Adipocyte (in vitro differentiated cells): Measurements from ENCODE around the gene MYO16.

Source experiments
- DNase-seq: peaks from one replicate; pipeline ENCODE4 v3.0.0-alpha.2; 2015; ENCODE audit warnings: low read depth
- H3K27me3 ChIP-seq: replicated peaks from 2 replicates; pipeline ENCODE4 v1.7.0; 2013; ENCODE audit warnings: mild to moderate bottlenecking, low read length, moderate library complexity; ENCODE audit not compliant: control insufficient read depth, insufficient read depth
- H3K36me3 ChIP-seq: 2 replicates; pipeline ENCODE4 v1.7.0; 2013; ENCODE audit warnings: low read length, mild to moderate bottlenecking, moderate library complexity; ENCODE audit not compliant: control insufficient read depth, insufficient read depth, severe bottlenecking
- H3K4me1 ChIP-seq: 2 replicates; pipeline ENCODE4 v1.7.0; 2013; ENCODE audit warnings: mild to moderate bottlenecking, low read length, moderate library complexity; ENCODE audit not compliant: control insufficient read depth, insufficient read depth
- H3K4me3 ChIP-seq: 2 replicates; pipeline ENCODE4 v1.7.0; 2013; ENCODE audit warnings: mild to moderate bottlenecking, low read length, moderate library complexity
- H3K9ac ChIP-seq: 2 replicates; pipeline ENCODE4 v1.7.0; 2013; ENCODE audit warnings: mild to moderate bottlenecking, low read length, moderate library complexity
- H3K9me3 ChIP-seq: 2 replicates; pipeline ENCODE4 v1.7.0; 2013; ENCODE audit warnings: mild to moderate bottlenecking, low read length, moderate library complexity; ENCODE audit not compliant: control insufficient read depth

MYO16 gene

GRCh38 chr13:109105899-109106298, 476.5 kb downstream of the MYO16 start:
- Histone ChIP-seq H3K4me1 (no peaks in the 10 kb centered on the region), H3K9me3 (no peaks in the 10 kb centered on the region), H3K27me3 (no peaks in the 10 kb centered on the region), H3K9ac (no peak overlapping the region), H3K36me3 (no peaks in the 10 kb centered on the region), H3K4me3 (no peak overlapping the region)
- DNase-seq = peak; percentile 42

- Histone ChIP-seq H3K36me3 (no peaks in the 10 kb centered on the region), H3K27me3 (no peaks in the 10 kb centered on the region), H3K4me3 (no peak overlapping the region), H3K9me3 (no peaks in the 10 kb centered on the region), H3K9ac (no peak overlapping the region), H3K4me1 (no peaks in the 10 kb centered on the region)
- DNase-seq = no peak
These were observed 480.7 kb downstream of the MYO16 start for GRCh38 chr13:109110159-109110558.

GRCh38 chr13:109111141-109111540, 481.7 kb downstream of the MYO16 start:
- no peak for DNase-seq
- H3K9me3 ChIP-seq = no peaks in the 10 kb centered on the region
- no peaks in the 10 kb centered on the region for H3K36me3 ChIP-seq
- H3K9ac ChIP-seq = no peak overlapping the region
- H3K4me3 ChIP-seq = no peak overlapping the region
- no peaks in the 10 kb centered on the region for H3K27me3 ChIP-seq
- no peaks in the 10 kb centered on the region for H3K4me1 ChIP-seq

- H3K9me3 ChIP-seq = no peaks in the 10 kb centered on the region
- H3K36me3 ChIP-seq = no peaks in the 10 kb centered on the region
- no peak for DNase-seq
- H3K9ac ChIP-seq = no peak overlapping the region
- H3K27me3 ChIP-seq = peaks cover 4% of the 10 kb centered on the region
- no peaks in the 10 kb centered on the region for H3K4me1 ChIP-seq
- no peak overlapping the region for H3K4me3 ChIP-seq
These were observed 484.0 kb downstream of the MYO16 start for GRCh38 chr13:109113427-109113826.

GRCh38 chr13:109114162-109114561, 484.8 kb downstream of the MYO16 start:
- H3K4me1 ChIP-seq = no peaks in the 10 kb centered on the region
- no peaks in the 10 kb centered on the region for H3K36me3 ChIP-seq
- H3K9ac ChIP-seq = no peak overlapping the region
- H3K4me3 ChIP-seq = no peak overlapping the region
- peaks cover 9% of the 10 kb centered on the region for H3K27me3 ChIP-seq
- no peaks in the 10 kb centered on the region for H3K9me3 ChIP-seq
- no peak for DNase-seq

- no peaks in the 10 kb centered on the region for H3K36me3 ChIP-seq
- H3K9ac ChIP-seq = no peak overlapping the region
- H3K4me1 ChIP-seq = no peaks in the 10 kb centered on the region
- no peak overlapping the region for H3K4me3 ChIP-seq
- no peak for DNase-seq
- H3K9me3 ChIP-seq = no peaks in the 10 kb centered on the region
- peaks cover 10% of the 10 kb centered on the region for H3K27me3 ChIP-seq
These were observed 485.6 kb downstream of the MYO16 start for GRCh38 chr13:109114991-109115390.

- no peak for DNase-seq
- Histone ChIP-seq H3K9me3 (no peaks in the 10 kb centered on the region), H3K27me3 (peaks cover 10% of the 10 kb centered on the region), H3K4me1 (no peaks in the 10 kb centered on the region), H3K9ac (no peak overlapping the region), H3K4me3 (no peak overlapping the region), H3K36me3 (no peaks in the 10 kb centered on the region)
These were observed 489.1 kb downstream of the MYO16 start for GRCh38 chr13:109118521-109118920.

GRCh38 chr13:109119896-109120295, 490.5 kb downstream of the MYO16 start:
- H3K4me1 ChIP-seq = no peaks in the 10 kb centered on the region
- no peak overlapping the region for H3K4me3 ChIP-seq

GRCh38 chr13:109121826-109122225, 492.4 kb downstream of the MYO16 start:
- Histone ChIP-seq H3K9ac (no peak overlapping the region), H3K36me3 (no peaks in the 10 kb centered on the region), H3K27me3 (peaks cover 17% of the 10 kb centered on the region), H3K4me3 (no peak overlapping the region), H3K9me3 (no peaks in the 10 kb centered on the region), H3K4me1 (no peaks in the 10 kb centered on the region)
- no peak for DNase-seq

More at GRCh38 chr13:109119896-109120295, 490.5 kb downstream of the MYO16 start:
- Histone ChIP-seq H3K36me3 (no peaks in the 10 kb centered on the region), H3K27me3 (peaks cover 10% of the 10 kb centered on the region), H3K9ac (no peak overlapping the region), H3K9me3 (no peaks in the 10 kb centered on the region)
- no peak for DNase-seq

- Histone ChIP-seq H3K36me3 (no peaks in the 10 kb centered on the region), H3K9ac (no peak overlapping the region), H3K4me3 (no peak overlapping the region), H3K9me3 (no peaks in the 10 kb centered on the region), H3K27me3 (peaks cover 14% of the 10 kb centered on the region), H3K4me1 (no peaks in the 10 kb centered on the region)
- DNase-seq = no peak
These were observed 494.6 kb downstream of the MYO16 start for GRCh38 chr13:109123971-109124370.

- Histone ChIP-seq H3K9ac (no peak overlapping the region), H3K9me3 (no peaks in the 10 kb centered on the region), H3K4me3 (no peak overlapping the region), H3K27me3 (peaks cover 11% of the 10 kb centered on the region), H3K4me1 (no peaks in the 10 kb centered on the region), H3K36me3 (no peaks in the 10 kb centered on the region)
- DNase-seq = no peak
These were observed 496.8 kb downstream of the MYO16 start for GRCh38 chr13:109126178-109126577.

- no peak for DNase-seq
These were observed 497.7 kb downstream of the MYO16 start for GRCh38 chr13:109126891-109127641.

More at GRCh38 chr13:109126891-109127641, 497.7 kb downstream of the MYO16 start:
- Histone ChIP-seq H3K4me1 (no peaks in the 10 kb centered on the region), H3K9me3 (no peaks in the 10 kb centered on the region), H3K27me3 (peaks cover 11% of the 10 kb centered on the region), H3K9ac (no peak overlapping the region), H3K36me3 (no peaks in the 10 kb centered on the region), H3K4me3 (no peak overlapping the region)
